Subcutaneous adipose tissue (tissue), 4 donors: ENCODE measurements around the gene CDON. TPM values are rescaled to one million over a fixed set of nuclear protein-coding genes. Genes with fewer than 3 reads are reported as not detected.

ENCODE experiments used
- CTCF ChIP-seq: fragments of 450-650 bp; IDR thresholded peaks from one replicate; pipeline ENCODE4 v1.5.1; 2016; ENCODE audit warnings: low read depth, mild to moderate bottlenecking, control low read depth, antibody characterized with exemption, moderate library complexity
- total RNA-seq, 4 donors: library from RNA; depleted of rRNA; stranded (reverse); fragments of >200 nt; gene quantifications; one replicate each; pipeline ENCODE4 v1.1.0, GENCODE V29; 2016

CDON gene
- total RNA-seq, 4 donors from 2014 or later: 16.7 to 30.0 (median 20.3) TPM

GRCh38 chr11:125918140-125918840 is 144.4 kb downstream of the CDON start:
- TF ChIP-seq CTCF: no peak

GRCh38 chr11:125916683-125917347 is 145.9 kb downstream of the CDON start:
- no peak for TF ChIP-seq CTCF

GRCh38 chr11:125910226-125910849 is 152.3 kb downstream of the CDON start:
- no peak for TF ChIP-seq CTCF

Other genes with a start within 250 kb of the CDON start
- not detected for gene PATE4, start 229.6 kb downstream of the CDON start, total RNA-seq
- gene HYLS1, start 175.2 kb downstream of the CDON start, total RNA-seq: 1 to 10 TPM in 3 of 4 donors, under 1 TPM in 1; 0.94 to 8.6 (median 3.5) TPM
- gene PUS3, start 159.7 kb downstream of the CDON start, total RNA-seq: 10 to 100 TPM in 2 of 4 donors, 1 to 10 TPM in 2; 5.5 to 13.4 (median 8.7) TPM
- not detected for gene DDX25, start 158.4 kb downstream of the CDON start, total RNA-seq
- not detected for gene VSIG10L2, start 116.8 kb downstream of the CDON start, total RNA-seq
- 10 to 100 TPM; 13.7 to 35.4 (median 26.7) TPM for gene RPUSD4, start 148.8 kb upstream of the CDON start, total RNA-seq
- gene FAM118B, start 148.9 kb upstream of the CDON start, total RNA-seq: 10 to 100 TPM in 3 of 4 donors, 1 to 10 TPM in 1; 9.6 to 21.7 (median 16.6) TPM
- 10 to 100 TPM; 57.5 to 93.4 (median 63.4) TPM for gene SRPRA, start 206.0 kb upstream of the CDON start, total RNA-seq
- 10 to 100 TPM; 11.0 to 38.6 (median 15.7) TPM for gene FOXRED1, start 206.3 kb upstream of the CDON start, total RNA-seq
- 10 to 100 TPM in 1 of 4 donors, 1 to 10 TPM in 3; 7.7 to 14.3 (median 9.3) TPM for gene TIRAP, start 220.2 kb upstream of the CDON start, total RNA-seq
- 10 to 100 TPM in 1 of 4 donors, 1 to 10 TPM in 3; 5.3 to 12.6 (median 7.9) TPM for gene DCPS, start 241.2 kb upstream of the CDON start, total RNA-seq